ENCODE results near the gene AKAP10. TPM values are rescaled to one million over a fixed set of nuclear protein-coding genes. Genes with fewer than 3 reads are reported as not detected.
"Not testable (repeated sequence)": the region's sequence is repeated elsewhere in the genome, so short reads cannot be mapped to it uniquely, and the experiment has no call there.

The AKAP10 gene
- polyA plus RNA-seq, 3 donors: 13.1 to 62.6 (median 15.4) TPM

DNA sequence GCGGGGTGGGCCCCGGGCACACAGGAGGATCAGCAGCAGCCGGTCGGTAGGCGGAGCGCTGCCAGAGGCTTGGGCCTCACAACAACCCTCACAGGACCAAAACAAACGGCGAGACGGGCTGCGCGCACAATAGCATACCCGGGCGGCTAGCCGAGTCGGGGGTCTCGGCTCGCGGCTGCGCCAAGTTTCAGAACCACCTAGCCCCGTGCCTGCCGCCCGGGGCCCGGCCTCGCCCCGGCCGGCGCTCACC lies 110.6 kb downstream of the AKAP10 start:
- Histone ChIP-seq H3K9ac (ENCODE audit: insufficient read depth, low read length, poor library complexity, severe bottlenecking) (peak overlapping the region; percentile 84), H4K20me1 (ENCODE audit: insufficient read depth, low read length) (no peaks in the 10 kb centered on the region)
- peaks cover 0 to 1% (median 0%) of the 10 kb centered on the region in 7 donors for H3K9me3 Mint-ChIP-seq

DNA sequence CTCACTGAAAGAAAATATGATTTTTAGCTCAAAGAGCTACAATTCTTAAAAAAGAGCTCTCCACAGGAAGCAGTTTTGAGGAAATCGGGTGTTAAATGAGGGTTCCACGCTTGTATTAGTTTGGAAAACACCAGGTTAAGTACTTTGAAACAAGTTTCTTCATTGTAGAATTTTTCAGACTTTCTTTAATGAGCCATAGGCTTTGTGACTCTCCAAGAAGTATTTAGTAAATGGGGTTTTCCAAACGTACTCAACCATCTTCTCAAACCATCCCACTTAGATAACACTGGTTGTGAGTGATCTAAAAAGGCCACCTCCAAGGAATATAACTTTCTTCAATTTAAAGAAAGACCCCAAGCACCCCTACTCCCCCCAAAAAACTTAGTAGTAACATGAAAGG lies 112.6 kb downstream of the AKAP10 start:
- Histone ChIP-seq H3K79me2 (ENCODE audit: insufficient read depth, low read length) (peaks cover 20% of the 10 kb centered on the region), H3K36me3 (replicated peaks in 1 of 2; ENCODE audit: control insufficient read depth in 1 of 2, insufficient read depth in 2 of 2, low read length in 2 of 2) (peaks cover 30 to 41% of the 10 kb centered on the region in 2 donors), H3K4me3 (replicated peaks in 1 of 3; ENCODE audit: low read depth in 2 of 3, low read length in 3 of 3) (no peak overlapping the region), H4K20me1 (ENCODE audit: insufficient read depth, low read length) (no peaks in the 10 kb centered on the region), H3K27ac (ENCODE audit: low read depth in 1 of 2, low read length in 2 of 2) (no peak overlapping the region), H3K9me3 (replicated peaks in 1 of 2; ENCODE audit: control insufficient read depth in 1 of 2, insufficient read depth in 1 of 2, low read length in 2 of 2) (no peaks in the 10 kb centered on the region), H3K4me1 (ENCODE audit: control insufficient read depth in 1 of 2, insufficient read depth in 2 of 2, low read length in 2 of 2) (peaks cover 21 to 29% of the 10 kb centered on the region in 2 donors), H3K27me3 (ENCODE audit: control insufficient read depth in 2 of 2, insufficient read depth in 2 of 2, low read length in 2 of 2) (no peaks in the 10 kb centered on the region), H3K9ac (ENCODE audit: insufficient read depth, low read length, poor library complexity, severe bottlenecking) (no peak overlapping the region), H2AFZ (ENCODE audit: insufficient read depth, low read depth, low read length, poor library complexity, severe bottlenecking) (no peak overlapping the region), H3K4me2 (replicated peaks; ENCODE audit: extremely low read depth, low read length, poor library complexity, severe bottlenecking) (no peak overlapping the region)
- Mint-ChIP-seq H3K27ac (no peak overlapping the region), H3K27me3 (ENCODE audit: low read depth in 3 of 3) (peaks cover 0 to 2% (median 0%) of the 10 kb centered on the region in 3 donors), H3K4me3 (no peak overlapping the region), H3K4me1 (peaks cover 22% of the 10 kb centered on the region), H3K9me3 (peaks cover 0 to 2% (median 0%) of the 10 kb centered on the region in 7 donors), H3K36me3 (peaks cover 18 to 39% of the 10 kb centered on the region in 2 donors)
- peak in 1 of 3 donors; percentile 37 for DNase-seq
- intact Hi-C loops (cut with micrococcal nuclease): loop anchor here in 1 of 2 donors (10.0 kb wide), 1 partner anchor 110 kb away; the partner anchor contains the start of gene AKAP10
- WGBS (ENCODE audit: insufficient coverage): no CpG with 5 or more reads among the region's 3 CpGs
- TF ChIP-seq, protein P1, sequence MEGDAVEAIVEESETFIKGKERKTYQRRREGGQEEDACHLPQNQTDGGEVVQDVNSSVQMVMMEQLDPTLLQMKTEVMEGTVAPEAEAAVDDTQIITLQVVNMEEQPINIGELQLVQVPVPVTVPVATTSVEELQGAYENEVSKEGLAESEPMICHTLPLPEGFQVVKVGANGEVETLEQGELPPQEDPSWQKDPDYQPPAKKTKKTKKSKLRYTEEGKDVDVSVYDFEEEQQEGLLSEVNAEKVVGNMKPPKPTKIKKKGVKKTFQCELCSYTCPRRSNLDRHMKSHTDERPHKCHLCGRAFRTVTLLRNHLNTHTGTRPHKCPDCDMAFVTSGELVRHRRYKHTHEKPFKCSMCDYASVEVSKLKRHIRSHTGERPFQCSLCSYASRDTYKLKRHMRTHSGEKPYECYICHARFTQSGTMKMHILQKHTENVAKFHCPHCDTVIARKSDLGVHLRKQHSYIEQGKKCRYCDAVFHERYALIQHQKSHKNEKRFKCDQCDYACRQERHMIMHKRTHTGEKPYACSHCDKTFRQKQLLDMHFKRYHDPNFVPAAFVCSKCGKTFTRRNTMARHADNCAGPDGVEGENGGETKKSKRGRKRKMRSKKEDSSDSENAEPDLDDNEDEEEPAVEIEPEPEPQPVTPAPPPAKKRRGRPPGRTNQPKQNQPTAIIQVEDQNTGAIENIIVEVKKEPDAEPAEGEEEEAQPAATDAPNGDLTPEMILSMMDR (IDR thresholded peaks at IDR 0.05): no peak

More for the DNA sequence above, 110.6 kb downstream of the AKAP10 start:
- peaks cover 20% of the 10 kb centered on the region for H3K79me2 ChIP-seq (ENCODE audit: insufficient read depth, low read length)
- TF ChIP-seq, protein P1 (IDR thresholded peaks at IDR 0.05): no peak
- H2AFZ ChIP-seq (ENCODE audit: insufficient read depth, low read depth, low read length, poor library complexity, severe bottlenecking): peak overlapping the region; percentile 99
- peak; percentile 37 to 43 (median 41) for DNase-seq
- peak overlapping the region; percentile 40 to 77 for H3K27ac ChIP-seq (ENCODE audit: low read depth in 1 of 2, low read length in 2 of 2)
- peak overlapping the region; percentile 82 for H3K4me2 ChIP-seq (replicated peaks; ENCODE audit: extremely low read depth, low read length, poor library complexity, severe bottlenecking)
- H3K4me3 Mint-ChIP-seq: peak overlapping the region; percentile 87 to 95
- no peaks in the 10 kb centered on the region for H3K27me3 ChIP-seq (ENCODE audit: control insufficient read depth in 2 of 2, insufficient read depth in 2 of 2, low read length in 2 of 2)
- peaks cover 22% of the 10 kb centered on the region for H3K4me1 Mint-ChIP-seq
- 0% methylated on average over 27 of the region's 27 CpGs for WGBS (ENCODE audit: insufficient coverage)
- H3K9me3 ChIP-seq (replicated peaks in 1 of 2; ENCODE audit: control insufficient read depth in 1 of 2, insufficient read depth in 1 of 2, low read length in 2 of 2): no peaks in the 10 kb centered on the region
- peaks cover 14 to 21% of the 10 kb centered on the region in 2 donors for H3K36me3 ChIP-seq (replicated peaks in 1 of 2; ENCODE audit: control insufficient read depth in 1 of 2, insufficient read depth in 2 of 2, low read length in 2 of 2)
- H3K27ac Mint-ChIP-seq: peak overlapping the region in 6 of 7 donors; percentile 59 to 84 (median 70)
- H3K4me3 ChIP-seq (replicated peaks in 1 of 3; ENCODE audit: low read depth in 2 of 3, low read length in 3 of 3): peak overlapping the region; percentile 69 to 83 (median 72)
- peaks cover 15 to 23% of the 10 kb centered on the region in 2 donors for H3K36me3 Mint-ChIP-seq
- intact Hi-C loops (cut with micrococcal nuclease): loop anchor here in 1 of 2 donors (10.0 kb wide), 1 partner anchor 108 kb away; the partner anchor contains the start of gene AKAP10
- H3K4me1 ChIP-seq (ENCODE audit: control insufficient read depth in 1 of 2, insufficient read depth in 2 of 2, low read length in 2 of 2): peaks cover 21 to 29% of the 10 kb centered on the region in 2 donors
- H3K27me3 Mint-ChIP-seq (ENCODE audit: low read depth in 3 of 3): peaks cover 0 to 2% (median 0%) of the 10 kb centered on the region in 3 donors

DNA sequence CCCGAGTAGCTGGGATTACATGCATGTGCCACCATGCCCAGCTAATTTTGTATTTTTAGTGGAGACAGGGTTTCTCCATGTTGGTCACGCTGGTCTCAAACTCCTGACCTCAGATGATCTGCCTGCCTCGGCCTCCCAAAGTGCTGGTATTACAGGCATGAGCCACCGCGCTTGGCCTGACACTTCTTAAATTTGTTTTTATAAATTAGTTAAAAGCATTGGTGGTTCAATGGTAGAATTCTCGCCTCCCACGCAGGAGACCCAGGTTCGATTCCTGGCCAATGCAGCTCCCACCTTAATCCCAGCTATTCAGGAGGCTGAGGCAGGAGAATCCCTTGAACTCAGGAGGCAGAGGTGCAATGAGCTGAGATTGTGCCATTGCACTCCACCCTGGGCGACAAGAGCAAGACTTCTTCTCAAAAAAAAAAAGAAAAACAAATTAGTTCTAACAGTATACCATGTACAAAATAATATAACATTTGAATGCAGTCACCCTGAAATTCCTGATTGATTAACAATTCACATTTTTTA lies 116.9 kb downstream of the AKAP10 start:
- WGBS (ENCODE audit: insufficient coverage): 100% methylated on average over 4 of the region's 9 CpGs
- H3K4me2 ChIP-seq (replicated peaks; ENCODE audit: extremely low read depth, low read length, poor library complexity, severe bottlenecking); H3K9me3 Mint-ChIP-seq; H3K79me2 ChIP-seq (ENCODE audit: insufficient read depth, low read length); H3K9ac ChIP-seq (ENCODE audit: insufficient read depth, low read length, poor library complexity, severe bottlenecking); H3K4me1 ChIP-seq (ENCODE audit: control insufficient read depth in 1 of 2, insufficient read depth in 2 of 2, low read length in 2 of 2); H3K4me1 Mint-ChIP-seq; DNase-seq; H3K27me3 Mint-ChIP-seq (ENCODE audit: low read depth in 3 of 3); H2AFZ ChIP-seq (ENCODE audit: insufficient read depth, low read depth, low read length, poor library complexity, severe bottlenecking); H4K20me1 ChIP-seq (ENCODE audit: insufficient read depth, low read length); H3K27ac Mint-ChIP-seq; H3K9me3 ChIP-seq (replicated peaks in 1 of 2; ENCODE audit: control insufficient read depth in 1 of 2, insufficient read depth in 1 of 2, low read length in 2 of 2); H3K4me3 ChIP-seq (replicated peaks in 1 of 3; ENCODE audit: low read depth in 2 of 3, low read length in 3 of 3); H3K4me3 Mint-ChIP-seq; H3K27ac ChIP-seq (ENCODE audit: low read depth in 1 of 2, low read length in 2 of 2); H3K27me3 ChIP-seq (ENCODE audit: control insufficient read depth in 2 of 2, insufficient read depth in 2 of 2, low read length in 2 of 2): not testable (repeated sequence)
- H3K36me3 Mint-ChIP-seq: peaks cover 25 to 65% of the 10 kb centered on the region in 2 donors
- intact Hi-C loops (cut with micrococcal nuclease): loop anchor here in 1 of 2 donors (10.0 kb wide), 1 partner anchor 114 kb away; the partner anchor contains the start of gene AKAP10
- H3K36me3 ChIP-seq (replicated peaks in 1 of 2; ENCODE audit: control insufficient read depth in 1 of 2, insufficient read depth in 2 of 2, low read length in 2 of 2): peaks cover 50 to 63% of the 10 kb centered on the region in 2 donors

Measured in CD14-positive monocyte (primary cell).